ENCODE measurements around the gene SULT1C2. TPM values are rescaled to one million over a fixed set of nuclear protein-coding genes. Genes with fewer than 3 reads are reported as not detected.

Gene SULT1C2
- total RNA-seq, 1 donor from 2014 or later: not detected

GRCh38 chr2:108316033-108316432 lies 27.3 kb downstream of the SULT1C2 start:
- intact Hi-C loops (cut with DNase I): no loop called here
- H3K4me1 ChIP-seq: peaks cover 19% of the 10 kb centered on the region
- H3K4me3 ChIP-seq: no peak overlapping the region
- TF ChIP-seq, protein P1, sequence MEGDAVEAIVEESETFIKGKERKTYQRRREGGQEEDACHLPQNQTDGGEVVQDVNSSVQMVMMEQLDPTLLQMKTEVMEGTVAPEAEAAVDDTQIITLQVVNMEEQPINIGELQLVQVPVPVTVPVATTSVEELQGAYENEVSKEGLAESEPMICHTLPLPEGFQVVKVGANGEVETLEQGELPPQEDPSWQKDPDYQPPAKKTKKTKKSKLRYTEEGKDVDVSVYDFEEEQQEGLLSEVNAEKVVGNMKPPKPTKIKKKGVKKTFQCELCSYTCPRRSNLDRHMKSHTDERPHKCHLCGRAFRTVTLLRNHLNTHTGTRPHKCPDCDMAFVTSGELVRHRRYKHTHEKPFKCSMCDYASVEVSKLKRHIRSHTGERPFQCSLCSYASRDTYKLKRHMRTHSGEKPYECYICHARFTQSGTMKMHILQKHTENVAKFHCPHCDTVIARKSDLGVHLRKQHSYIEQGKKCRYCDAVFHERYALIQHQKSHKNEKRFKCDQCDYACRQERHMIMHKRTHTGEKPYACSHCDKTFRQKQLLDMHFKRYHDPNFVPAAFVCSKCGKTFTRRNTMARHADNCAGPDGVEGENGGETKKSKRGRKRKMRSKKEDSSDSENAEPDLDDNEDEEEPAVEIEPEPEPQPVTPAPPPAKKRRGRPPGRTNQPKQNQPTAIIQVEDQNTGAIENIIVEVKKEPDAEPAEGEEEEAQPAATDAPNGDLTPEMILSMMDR (IDR thresholded peaks at IDR 0.05): no peak
- no peak for TF ChIP-seq POLR2A (IDR thresholded peaks at IDR 0.05)
- no peak for TF ChIP-seq POLR2AphosphoS5 (IDR thresholded peaks at IDR 0.05; ENCODE audit: insufficient read depth in 1 of 2, low read depth in 1 of 2)
- H3K9me3 ChIP-seq: no peaks in the 10 kb centered on the region
- H3K27ac ChIP-seq: peak overlapping the region; percentile 53
- DNase-seq (ENCODE audit: extremely low spot score in 2 of 2): no peak
- no peaks in the 10 kb centered on the region for H3K36me3 ChIP-seq
- no peaks in the 10 kb centered on the region for H3K27me3 ChIP-seq

DNA sequence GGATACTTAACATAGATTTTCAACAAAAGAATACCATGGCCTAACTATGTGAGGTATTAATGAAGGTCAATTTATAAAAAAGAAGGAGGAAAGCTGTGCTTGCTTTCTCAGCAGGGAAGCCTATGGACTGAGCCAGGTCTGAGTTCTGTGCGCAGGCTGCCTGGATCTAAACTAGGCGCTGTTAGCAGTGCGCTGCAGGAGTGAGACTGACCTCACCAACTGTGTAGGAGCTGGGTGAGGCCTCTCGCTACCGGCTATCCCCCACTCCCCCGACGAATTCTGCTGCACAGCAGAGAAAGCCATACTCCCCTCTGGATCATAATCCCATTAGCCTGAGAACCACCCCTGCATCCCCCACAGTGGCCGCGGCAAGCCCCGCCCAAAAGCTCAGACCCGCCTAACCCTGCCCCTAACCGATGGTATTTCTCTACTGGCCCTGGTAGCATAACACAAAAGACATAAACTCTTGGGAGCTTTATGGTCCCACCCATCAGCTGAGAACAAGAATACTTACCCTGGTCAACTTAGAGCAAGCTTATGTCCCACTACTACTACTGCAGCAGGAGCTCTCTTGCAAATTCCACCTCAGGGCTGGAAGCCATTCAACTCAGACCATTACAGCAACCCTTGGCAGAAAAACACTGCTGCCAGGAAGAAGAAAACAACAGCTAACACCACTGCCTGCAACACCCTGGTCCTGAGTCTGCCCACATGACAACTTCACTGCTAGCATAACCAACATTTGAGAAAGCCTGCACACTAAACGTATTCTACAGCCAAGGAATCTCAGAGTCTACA lies 28.0 kb downstream of the SULT1C2 start:
- Histone ChIP-seq H3K4me1 (peaks cover 19% of the 10 kb centered on the region), H3K27me3 (no peaks in the 10 kb centered on the region), H3K9me3 (no peaks in the 10 kb centered on the region), H3K36me3 (no peaks in the 10 kb centered on the region), H3K27ac (peak overlapping the region; percentile 53), H3K4me3 (no peak overlapping the region)
- intact Hi-C loops (cut with DNase I): no loop called here
- TF ChIP-seq, protein P1 (IDR thresholded peaks at IDR 0.05): no peak
- DNase-seq (ENCODE audit: extremely low spot score in 2 of 2): no peak

GRCh38 chr2:108320326-108320922 lies 31.7 kb downstream of the SULT1C2 start:
- Histone ChIP-seq H3K27me3 (no peaks in the 10 kb centered on the region), H3K9me3 (no peaks in the 10 kb centered on the region), H3K36me3 (no peaks in the 10 kb centered on the region), H3K4me1 (peaks cover 18% of the 10 kb centered on the region), H3K27ac (no peak overlapping the region), H3K4me3 (no peak overlapping the region)
- no peak for DNase-seq (ENCODE audit: extremely low spot score in 2 of 2)
- no peak for TF ChIP-seq POLR2A (IDR thresholded peaks at IDR 0.05)
- TF ChIP-seq, protein P1 (IDR thresholded peaks at IDR 0.05): no peak
- no peak for TF ChIP-seq POLR2AphosphoS5 (IDR thresholded peaks at IDR 0.05; ENCODE audit: insufficient read depth in 1 of 2, low read depth in 1 of 2)
- intact Hi-C loops (cut with DNase I): no loop called here

- intact Hi-C loops (cut with DNase I): no loop called here
- H3K27ac ChIP-seq: no peak overlapping the region
These were observed 34.9 kb downstream of the SULT1C2 start for GRCh38 chr2:108323619-108324018.

More at GRCh38 chr2:108323619-108324018, 34.9 kb downstream of the SULT1C2 start:
- Histone ChIP-seq H3K4me1 (no peaks in the 10 kb centered on the region), H3K36me3 (no peaks in the 10 kb centered on the region), H3K9me3 (no peaks in the 10 kb centered on the region), H3K27me3 (no peaks in the 10 kb centered on the region), H3K4me3 (no peak overlapping the region)
- DNase-seq (ENCODE audit: extremely low spot score in 2 of 2): no peak
- TF ChIP-seq, protein P1 (IDR thresholded peaks at IDR 0.05): no peak
- TF ChIP-seq POLR2AphosphoS5 (IDR thresholded peaks at IDR 0.05; ENCODE audit: insufficient read depth in 1 of 2, low read depth in 1 of 2) (no peak), POLR2A (IDR thresholded peaks at IDR 0.05) (no peak)
